Omental fat pad (tissue), 4 donors: ENCODE results near the gene PKN2. TPM values are rescaled to one million over a fixed set of nuclear protein-coding genes. Genes with fewer than 3 reads are reported as not detected.
"Not testable (repeated sequence)": the region's sequence is repeated elsewhere in the genome, so short reads cannot be mapped to it uniquely, and the experiment has no call there.

ENCODE experiments used
- ATAC-seq: fragments of 150-250 bp; one replicate; pipeline ENCODE4 v1.9.1; 2016; ENCODE audit warnings: mild to moderate bottlenecking, moderate library complexity; ENCODE audit not compliant: low FRiP score
- DNase-seq: peaks from one replicate; pipeline ENCODE4 v3.0.0-alpha.2; 2019; ENCODE audit warnings: low spot score
- total RNA-seq, 4 donors: library from RNA; depleted of rRNA; stranded (reverse); fragments of >200 nt; gene quantifications; one replicate each; pipeline ENCODE4 v1.1.0, GENCODE V29; 2016
- TF ChIP-seq, protein P1 (sequence below), 3 donors: fragments of 450-650 bp; IDR thresholded peaks; one replicate each; pipeline ENCODE4 v1.5.1; 2016 to 2017; ENCODE audit warnings: antibody characterized with exemption in 3 of 3, mild to moderate bottlenecking in 3 of 3, moderate library complexity in 2 of 3

PKN2 gene
- total RNA-seq, 4 donors from 2014 or later: 28.8 to 56.6 (median 41.9) TPM

DNA sequence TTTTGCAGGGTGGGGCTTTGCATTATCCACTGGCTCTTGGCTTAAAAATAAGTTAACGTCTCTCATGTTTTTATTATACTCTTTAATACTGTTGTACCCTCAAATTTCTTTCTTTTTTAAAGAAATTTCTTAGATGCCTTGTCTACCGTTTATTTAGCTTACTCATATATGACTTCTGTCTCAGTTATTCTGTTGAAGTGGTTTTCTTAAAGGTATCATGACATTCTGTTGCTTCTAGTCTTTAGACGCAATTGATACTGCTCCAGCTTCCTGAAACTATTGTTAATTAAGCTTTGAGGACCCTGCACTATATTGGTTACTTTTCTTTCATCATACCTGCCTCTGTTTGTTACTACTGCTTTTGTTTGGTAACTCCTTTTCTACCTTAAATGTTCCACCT is 11.7 kb downstream of the PKN2 start:
- no peak for ATAC-seq
- no peak for DNase-seq
- TF ChIP-seq, protein P1, sequence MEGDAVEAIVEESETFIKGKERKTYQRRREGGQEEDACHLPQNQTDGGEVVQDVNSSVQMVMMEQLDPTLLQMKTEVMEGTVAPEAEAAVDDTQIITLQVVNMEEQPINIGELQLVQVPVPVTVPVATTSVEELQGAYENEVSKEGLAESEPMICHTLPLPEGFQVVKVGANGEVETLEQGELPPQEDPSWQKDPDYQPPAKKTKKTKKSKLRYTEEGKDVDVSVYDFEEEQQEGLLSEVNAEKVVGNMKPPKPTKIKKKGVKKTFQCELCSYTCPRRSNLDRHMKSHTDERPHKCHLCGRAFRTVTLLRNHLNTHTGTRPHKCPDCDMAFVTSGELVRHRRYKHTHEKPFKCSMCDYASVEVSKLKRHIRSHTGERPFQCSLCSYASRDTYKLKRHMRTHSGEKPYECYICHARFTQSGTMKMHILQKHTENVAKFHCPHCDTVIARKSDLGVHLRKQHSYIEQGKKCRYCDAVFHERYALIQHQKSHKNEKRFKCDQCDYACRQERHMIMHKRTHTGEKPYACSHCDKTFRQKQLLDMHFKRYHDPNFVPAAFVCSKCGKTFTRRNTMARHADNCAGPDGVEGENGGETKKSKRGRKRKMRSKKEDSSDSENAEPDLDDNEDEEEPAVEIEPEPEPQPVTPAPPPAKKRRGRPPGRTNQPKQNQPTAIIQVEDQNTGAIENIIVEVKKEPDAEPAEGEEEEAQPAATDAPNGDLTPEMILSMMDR (IDR thresholded peaks at IDR 0.05): no peak

DNA sequence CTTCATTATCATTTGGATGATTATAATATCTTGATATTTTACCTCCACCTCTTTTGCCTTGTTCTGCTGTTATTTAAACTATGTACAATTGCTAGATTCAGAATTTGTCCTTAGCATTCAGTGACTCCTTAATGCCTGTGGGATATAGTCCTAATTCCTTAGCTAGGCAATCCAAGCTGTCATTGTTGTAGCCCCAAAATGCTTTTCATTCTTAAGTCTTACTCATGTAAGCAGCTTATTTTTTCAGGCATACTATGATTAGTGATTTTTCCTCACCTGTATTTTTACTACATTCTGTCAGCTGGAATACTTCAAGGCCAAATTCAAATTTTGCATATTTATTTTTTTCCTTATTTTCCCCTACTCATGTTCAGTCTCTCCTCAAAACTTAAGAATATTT is 13.4 kb downstream of the PKN2 start:
- DNase-seq (no peak), ATAC-seq (no peak)
- TF ChIP-seq, protein P1 (IDR thresholded peaks at IDR 0.05): no peak

DNA sequence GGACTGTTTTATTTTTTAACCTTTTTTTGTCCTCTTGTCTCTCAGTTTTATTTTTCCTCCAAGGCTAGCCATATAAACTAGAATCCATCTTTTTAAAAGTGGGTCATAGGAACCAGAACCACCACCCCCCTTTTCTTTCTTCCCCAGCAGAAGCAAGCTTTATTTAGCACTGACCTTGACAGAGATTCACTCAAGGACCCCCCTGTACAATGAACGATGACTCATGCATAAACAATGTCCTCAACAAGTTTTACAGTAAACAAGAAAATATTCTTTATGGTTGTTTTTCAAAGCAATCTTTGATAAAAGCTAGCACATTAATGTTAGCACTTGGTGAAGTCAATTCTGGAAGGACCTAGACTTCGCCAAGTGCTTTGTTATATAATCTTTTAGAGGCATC is 14.1 kb downstream of the PKN2 start:
- no peak for DNase-seq
- no peak for ATAC-seq
- TF ChIP-seq, protein P1 (IDR thresholded peaks at IDR 0.05): no peak

DNA sequence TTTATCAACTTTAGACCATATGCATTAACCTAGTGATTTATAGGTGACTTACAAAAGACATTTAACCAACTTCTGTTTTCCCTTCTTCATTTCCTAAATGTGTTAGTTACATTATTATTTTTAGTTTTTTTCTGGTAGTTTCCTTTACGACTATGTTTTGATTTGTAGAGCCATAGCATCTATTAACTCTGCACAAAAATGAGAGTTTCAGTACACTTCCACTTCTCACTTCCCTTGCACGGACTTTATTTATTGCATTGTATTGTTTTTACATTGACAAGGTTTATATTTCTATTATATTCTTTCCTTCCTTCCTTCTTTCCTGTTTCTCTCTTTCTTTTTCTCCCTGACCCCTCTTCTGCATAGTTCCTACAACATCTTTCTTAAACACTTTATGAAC is 14.7 kb downstream of the PKN2 start:
- DNase-seq (no peak), ATAC-seq (no peak)
- TF ChIP-seq, protein P1 (IDR thresholded peaks at IDR 0.05): no peak

DNA sequence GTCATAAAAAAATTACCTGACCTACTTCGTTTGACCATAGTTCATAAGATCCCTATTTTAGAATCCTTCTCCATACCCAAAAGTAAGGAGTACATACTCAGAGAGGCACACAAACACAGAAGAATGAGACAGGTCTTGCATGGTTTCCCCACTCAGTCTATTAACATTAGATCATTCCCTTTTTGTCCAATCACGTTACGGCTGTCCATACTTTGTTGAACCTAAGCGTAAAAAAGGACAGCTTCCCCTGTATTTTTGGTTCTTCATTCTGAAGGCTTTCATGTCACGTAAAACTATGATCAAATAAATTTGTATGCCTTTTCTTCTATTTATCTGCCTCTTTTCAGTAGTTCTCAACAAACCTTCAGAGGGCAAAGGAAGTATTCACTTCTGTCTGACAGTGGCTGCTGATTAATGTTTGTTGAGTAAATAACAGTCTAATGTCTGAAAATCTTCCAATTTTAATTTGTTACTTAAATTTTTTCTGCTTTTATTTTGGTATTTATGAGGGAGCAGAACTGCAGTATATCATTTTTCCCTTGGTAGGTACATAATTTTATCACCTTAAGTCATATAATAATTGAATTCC is 16.4 kb downstream of the PKN2 start:
- TF ChIP-seq, protein P1 (IDR thresholded peaks at IDR 0.05): no peak
- DNase-seq (no peak), ATAC-seq (no peak)

DNA sequence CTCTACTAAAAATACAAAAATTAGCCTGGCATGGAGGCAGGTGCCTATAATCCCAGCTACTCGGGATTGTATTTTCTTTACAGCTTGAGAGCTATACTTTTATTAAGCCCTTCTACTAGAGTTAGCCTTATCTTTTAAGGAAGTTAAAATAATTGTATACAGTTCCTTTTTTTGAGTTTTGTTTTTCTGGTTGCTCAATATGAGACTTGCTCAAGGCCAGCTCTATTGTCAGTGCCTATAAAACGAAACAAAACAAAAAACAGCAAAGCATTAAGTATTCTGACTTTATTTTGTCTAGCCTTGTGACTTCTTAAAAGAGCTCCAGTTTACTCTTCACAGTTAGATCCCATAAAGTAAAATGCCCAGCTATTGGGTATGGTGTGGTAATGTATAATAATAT is 17.2 kb downstream of the PKN2 start:
- TF ChIP-seq, protein P1 (IDR thresholded peaks at IDR 0.05): no peak
- ATAC-seq (no peak), DNase-seq (no peak)

DNA sequence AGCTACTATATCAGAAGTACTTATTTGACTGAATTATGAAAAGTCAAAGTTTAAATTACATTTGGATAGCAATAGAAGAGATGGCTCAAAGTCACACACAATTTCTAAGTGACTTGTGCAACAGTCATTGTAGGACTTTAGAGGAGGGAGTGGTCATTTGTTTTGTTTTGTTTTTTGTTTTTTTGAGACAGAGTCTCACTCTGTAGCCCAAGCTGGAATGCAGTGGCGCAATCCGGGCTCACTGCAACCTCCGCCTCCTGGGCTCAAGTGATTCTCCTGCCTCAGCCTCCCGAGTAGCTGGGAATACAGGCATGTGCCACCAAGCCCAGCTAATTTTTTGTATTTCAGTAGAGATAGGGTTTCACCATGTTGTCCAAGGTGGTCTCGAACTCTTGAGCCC is 17.7 kb downstream of the PKN2 start:
- DNase-seq, ATAC-seq: not testable (repeated sequence)

DNA sequence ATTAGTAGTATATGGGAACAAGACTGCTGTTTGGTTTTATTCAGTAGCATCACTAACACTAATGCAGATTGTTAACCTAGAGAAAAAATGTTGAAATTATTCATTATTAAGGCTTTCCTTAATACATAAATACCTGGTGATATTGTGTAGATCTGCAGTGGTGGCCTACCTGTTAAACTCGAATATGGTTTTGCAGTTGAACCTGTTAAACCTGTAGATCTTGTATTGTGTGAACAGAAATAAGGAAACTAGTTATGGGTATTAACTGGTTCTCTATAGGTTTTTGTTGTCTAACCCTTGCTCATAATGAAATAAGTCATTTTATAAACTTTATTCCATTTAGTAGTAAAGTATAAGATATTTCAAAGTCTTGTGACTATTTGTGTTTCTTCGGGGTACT is 23.9 kb downstream of the PKN2 start:
- TF ChIP-seq, protein P1 (IDR thresholded peaks at IDR 0.05): no peak
- ATAC-seq: no peak
- no peak for DNase-seq

DNA sequence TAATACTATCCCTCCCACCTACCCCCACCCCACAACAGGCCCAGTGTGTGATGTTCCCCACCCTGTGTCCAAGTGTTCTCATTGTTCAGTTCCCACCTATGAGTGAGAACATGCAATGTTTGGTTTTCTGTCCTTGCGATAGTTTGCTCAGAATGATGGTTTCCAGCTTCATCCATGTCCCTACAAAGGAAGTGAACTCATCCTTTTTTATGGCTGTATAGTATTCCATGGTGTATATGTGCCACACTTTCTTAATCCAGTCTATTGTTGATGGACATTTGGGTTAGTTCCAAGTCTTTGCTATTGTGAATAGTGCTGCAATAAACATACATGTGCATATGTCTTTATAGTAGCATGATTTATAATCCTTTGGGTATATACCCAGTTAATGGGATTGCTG is 28.8 kb downstream of the PKN2 start:
- not testable (repeated sequence) for ATAC-seq, DNase-seq

DNA sequence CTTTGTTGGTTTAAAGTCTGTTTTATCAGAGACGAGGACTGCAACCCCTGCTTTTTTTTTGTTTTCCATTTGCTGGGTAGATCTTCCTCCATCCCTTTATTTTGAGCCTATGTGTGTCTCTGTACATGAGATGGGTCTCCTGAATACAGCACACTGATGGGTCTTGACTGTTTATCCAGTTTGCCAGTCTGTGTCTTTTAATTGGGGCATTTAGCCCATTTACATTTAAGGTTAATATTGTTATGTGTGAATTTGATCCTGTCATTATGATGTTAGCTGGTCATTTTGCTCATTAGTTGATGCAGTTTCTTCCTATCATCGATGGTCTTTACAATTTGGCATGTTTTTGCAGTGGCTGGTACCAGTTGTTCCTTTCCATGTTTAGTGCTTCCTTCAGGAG is 32.5 kb downstream of the PKN2 start:
- ATAC-seq, DNase-seq: not testable (repeated sequence)
